DND-41 (cell line): ENCODE data around the gene LCMT2.

ENCODE experiments used
- ATAC-seq: fragments of 200-7000 bp; cut with Tn5 transposase; 3 replicates; pipeline ENCODE4 v1.9.1; 2021; ENCODE audit warnings: low read depth; ENCODE audit not compliant: insufficient read depth
- DNase-seq: peaks from one replicate; pipeline ENCODE4 v3.0.0-alpha.2; 2020
- H2AFZ ChIP-seq: 2 replicates; pipeline ENCODE4 v1.6.0; 2012; ENCODE audit warnings: low read depth, low read length
- H3K27ac ChIP-seq: 2 replicates; pipeline ENCODE4 v1.5.1; 2012; ENCODE audit warnings: low read length, inconsistent platforms
- H3K27me3 ChIP-seq: fragments of 200-600 bp; sonication (generic); 2 replicates; pipeline ENCODE4 v1.6.0; 2012; ENCODE audit warnings: low read length, mild to moderate bottlenecking, inconsistent platforms; ENCODE audit not compliant: insufficient read depth, poor library complexity
- H3K36me3 ChIP-seq: 2 replicates; pipeline ENCODE4 v1.5.1; 2012; ENCODE audit warnings: low read length, inconsistent platforms; ENCODE audit not compliant: insufficient read depth
- H3K4me1 ChIP-seq: 2 replicates; pipeline ENCODE4 v1.5.1; 2012; ENCODE audit warnings: mild to moderate bottlenecking, low read length; ENCODE audit not compliant: insufficient read depth
- H3K4me2 ChIP-seq: 2 replicates; pipeline ENCODE4 v1.6.0; 2012; ENCODE audit warnings: mild to moderate bottlenecking, moderate library complexity, low read length, inconsistent platforms; ENCODE audit not compliant: insufficient read depth
- H3K4me3 ChIP-seq, 2 experiments: fragments of 200-600 bp in 1 of 2; shearing (Covaris generic) in 1 of 2; 2 replicates each; pipeline ENCODE4 v1.5.1; 2012 to 2016; ENCODE audit warnings: inconsistent platforms in 2 of 2, low read length in 2 of 2, mild to moderate bottlenecking in 2 of 2, low read depth in 1 of 2, moderate library complexity in 1 of 2
- H3K79me2 ChIP-seq: 2 replicates; pipeline ENCODE4 v1.6.0; 2012; ENCODE audit warnings: low read length, inconsistent platforms; ENCODE audit not compliant: insufficient read depth
- H3K9ac ChIP-seq: 2 replicates; pipeline ENCODE4 v1.6.0; 2012; ENCODE audit warnings: low read depth, mild to moderate bottlenecking, inconsistent platforms, low read length, moderate library complexity
- H3K9me3 ChIP-seq: 2 replicates; pipeline ENCODE4 v1.5.1; 2012; ENCODE audit warnings: low read length, moderate library complexity, mild to moderate bottlenecking, inconsistent platforms; ENCODE audit not compliant: insufficient read depth, severe bottlenecking
- H4K20me1 ChIP-seq: 2 replicates; pipeline ENCODE4 v1.6.0; 2012; ENCODE audit warnings: low read length; ENCODE audit not compliant: insufficient read depth
- CTCF ChIP-seq: IDR thresholded peaks from 2 replicates; pipeline ENCODE4 v1.5.1; 2012; ENCODE audit warnings: borderline replicate concordance, low read length, moderate library complexity, mild to moderate bottlenecking; ENCODE audit not compliant: poor library complexity, severe bottlenecking; ENCODE audit errors: extremely low read depth
- EZH2 ChIP-seq: IDR thresholded peaks from 3 replicates; pipeline ENCODE4 v1.6.1; 2012; ENCODE audit warnings: borderline replicate concordance, low read depth, mild to moderate bottlenecking, moderate library complexity, low read length, inconsistent platforms; ENCODE audit not compliant: severe bottlenecking

The LCMT2 gene

GRCh38 chr15:43346305-43346704 is 15.9 kb upstream of the LCMT2 start:
- TF ChIP-seq EZH2 = no peak
- TF ChIP-seq CTCF = peak; percentile 22
- no peaks in the 10 kb centered on the region for H3K27me3 ChIP-seq
- H4K20me1 ChIP-seq = no peaks in the 10 kb centered on the region
- DNase-seq (no peak), ATAC-seq (peak; percentile 39; the same call in 1 of the 3 replicates)
- H2AFZ ChIP-seq = no peak overlapping the region
- no peak overlapping the region for H3K27ac ChIP-seq
- peaks cover 50% of the 10 kb centered on the region for H3K36me3 ChIP-seq
- H3K79me2 ChIP-seq = no peaks in the 10 kb centered on the region
- no peak overlapping the region for H3K4me2 ChIP-seq
- H3K9me3 ChIP-seq = no peaks in the 10 kb centered on the region
- no peak overlapping the region for H3K4me3 ChIP-seq
- no peaks in the 10 kb centered on the region for H3K4me1 ChIP-seq
- no peak overlapping the region for H3K9ac ChIP-seq

GRCh38 chr15:43330780-43331087 is 361 bp upstream of the LCMT2 start:
- Histone ChIP-seq H3K27ac (peak overlapping the region; percentile 95), H2AFZ (peak overlapping the region; percentile 93), H3K9me3 (no peaks in the 10 kb centered on the region), H3K4me3 (peak overlapping the region; percentile 41 to 80; a peak in 3 of 4 replicates), H4K20me1 (peaks cover 16% of the 10 kb centered on the region), H3K36me3 (peaks cover 22% of the 10 kb centered on the region), H3K9ac (peak overlapping the region; percentile 99), H3K79me2 (peaks cover 24% of the 10 kb centered on the region), H3K27me3 (no peaks in the 10 kb centered on the region), H3K4me2 (peak overlapping the region; percentile 77), H3K4me1 (peaks cover 33% of the 10 kb centered on the region)
- no peak for TF ChIP-seq EZH2
- no peak for TF ChIP-seq CTCF
- no peak for DNase-seq
- ATAC-seq = peak; percentile 16

GRCh38 chr15:43329217-43329959 is 985 bp downstream of the LCMT2 start:
- DNase-seq (peak; percentile 20), ATAC-seq (no peak)
- Histone ChIP-seq H3K4me2 (peak overlapping the region; percentile 77), H3K27ac (peak overlapping the region; percentile 95), H3K79me2 (peaks cover 24% of the 10 kb centered on the region), H3K9ac (peak overlapping the region; percentile 99), H3K9me3 (no peaks in the 10 kb centered on the region), H2AFZ (peak overlapping the region; percentile 93), H3K4me3 (peak overlapping the region; percentile 41 to 80), H3K36me3 (peaks cover 22% of the 10 kb centered on the region), H3K4me1 (peaks cover 33% of the 10 kb centered on the region), H3K27me3 (no peaks in the 10 kb centered on the region), H4K20me1 (peaks cover 16% of the 10 kb centered on the region)
- TF ChIP-seq CTCF = no peak
- TF ChIP-seq EZH2 = no peak
